ENCODE measurements around the gene NUP210L. TPM values are rescaled to one million over a fixed set of nuclear protein-coding genes. Genes with fewer than 3 reads are reported as not detected.
"Not testable (repeated sequence)": the region's sequence is repeated elsewhere in the genome, so short reads cannot be mapped to it uniquely, and the experiment has no call there.

NUP210L gene
- total RNA-seq, 1 donor from 2014 or later = 0.30 TPM

GRCh38 chr1:153981735-153982134 lies 173.1 kb downstream of the NUP210L start:
- DNase-seq (ENCODE audit: missing footprints); ATAC-seq: not testable (repeated sequence)
- intact Hi-C loops (cut with DNase I) = loop anchor here (10.0 kb wide), 1 partner anchor 467 kb away; no protein-coding TSS in a partner anchor

- intact Hi-C loops (cut with DNase I); DNase-seq (ENCODE audit: missing footprints); ATAC-seq: not testable (repeated sequence)
Observed at GRCh38 chr1:153979091-153979490, 175.8 kb downstream of the NUP210L start.

GRCh38 chr1:153978274-153978909 lies 176.5 kb downstream of the NUP210L start:
- ATAC-seq = no peak
- no peak for DNase-seq (ENCODE audit: missing footprints)
- intact Hi-C loops (cut with DNase I) = no loop called here

GRCh38 chr1:153977250-153978240 lies 177.3 kb downstream of the NUP210L start, which contains the start of gene JTB:
TSS of gene JTB (minus strand) at chr1:153977674. CDS start at chr1:153977252, 422 bp downstream.
- intact Hi-C loops (cut with DNase I) = no loop called here
- peak; percentile 97 for DNase-seq (ENCODE audit: missing footprints)
- peak; percentile 96 for ATAC-seq

- ATAC-seq = peak; percentile 27
- DNase-seq (ENCODE audit: missing footprints) = no peak
- intact Hi-C loops (cut with DNase I) = no loop called here
Observed at GRCh38 chr1:153976819-153977249, 178.0 kb downstream of the NUP210L start.

- ATAC-seq (no peak), DNase-seq (ENCODE audit: missing footprints) (no peak)
- intact Hi-C loops (cut with DNase I) = no loop called here
Observed at GRCh38 chr1:153973525-153973924, 181.3 kb downstream of the NUP210L start.

- DNase-seq (ENCODE audit: missing footprints) (no peak), ATAC-seq (no peak)
- intact Hi-C loops (cut with DNase I) = no loop called here
Observed at GRCh38 chr1:153973071-153973470, 181.8 kb downstream of the NUP210L start.

- no peak for DNase-seq (ENCODE audit: missing footprints)
- intact Hi-C loops (cut with DNase I) = no loop called here
- no peak for ATAC-seq
Observed at GRCh38 chr1:153970346-153970745, 184.5 kb downstream of the NUP210L start.

GRCh38 chr1:153968972-153969371 lies 185.9 kb downstream of the NUP210L start:
- ATAC-seq (no peak), DNase-seq (ENCODE audit: missing footprints) (no peak)
- intact Hi-C loops (cut with DNase I) = no loop called here

GRCh38 chr1:153968408-153968807 lies 186.5 kb downstream of the NUP210L start:
- intact Hi-C loops (cut with DNase I) = no loop called here
- no peak for ATAC-seq
- no peak for DNase-seq (ENCODE audit: missing footprints)

GRCh38 chr1:153968000-153968363 lies 186.9 kb downstream of the NUP210L start:
- ATAC-seq (no peak), DNase-seq (ENCODE audit: missing footprints) (no peak)
- intact Hi-C loops (cut with DNase I) = loop anchor here (1.0 kb wide), 1 partner anchor 41 kb away; no protein-coding TSS in a partner anchor

GRCh38 chr1:153967107-153967999 lies 187.5 kb downstream of the NUP210L start, which contains the start of gene CREB3L4:
TSS of gene CREB3L4 (plus strand) at chr1:153967902. CDS start at chr1:153968526, 624 bp downstream.
- intact Hi-C loops (cut with DNase I) = loop anchor here (1.0 kb wide), 1 partner anchor 40 kb away; no protein-coding TSS in a partner anchor
- DNase-seq (ENCODE audit: missing footprints) = peak; percentile 95
- peak; percentile 88 for ATAC-seq

- DNase-seq (ENCODE audit: missing footprints) (peak; percentile 43), ATAC-seq (no peak)
- intact Hi-C loops (cut with DNase I) = no loop called here
Observed at GRCh38 chr1:153963850-153964331, 191.0 kb downstream of the NUP210L start.

- DNase-seq (ENCODE audit: missing footprints) (peak; percentile 99), ATAC-seq (peak; percentile 82)
- intact Hi-C loops (cut with DNase I) = no loop called here
Observed at GRCh38 chr1:153963030-153963849, 191.6 kb downstream of the NUP210L start, which contains the start of gene SLC39A1. TSS of gene SLC39A1 (minus strand) at chr1:153963537. CDS start at chr1:153962715, 822 bp downstream.

GRCh38 chr1:153962088-153963029 lies 192.5 kb downstream of the NUP210L start:
- DNase-seq (ENCODE audit: missing footprints) = peak; percentile 75
- intact Hi-C loops (cut with DNase I) = no loop called here
- ATAC-seq = no peak

- intact Hi-C loops (cut with DNase I) = no loop called here
- no peak for DNase-seq (ENCODE audit: missing footprints)
- no peak for ATAC-seq
Observed at GRCh38 chr1:153961421-153961820, 193.5 kb downstream of the NUP210L start.

Data from Right ventricle myocardium inferior (tissue), 1 donor.